ENCODE results near the gene CTDSPL. TPM values are rescaled to one million over a fixed set of nuclear protein-coding genes. Genes with fewer than 3 reads are reported as not detected.

Gene CTDSPL
- total and polyA plus RNA-seq, 4 donors, result 8.4 to 17.2 (median 14.2) TPM

DNA sequence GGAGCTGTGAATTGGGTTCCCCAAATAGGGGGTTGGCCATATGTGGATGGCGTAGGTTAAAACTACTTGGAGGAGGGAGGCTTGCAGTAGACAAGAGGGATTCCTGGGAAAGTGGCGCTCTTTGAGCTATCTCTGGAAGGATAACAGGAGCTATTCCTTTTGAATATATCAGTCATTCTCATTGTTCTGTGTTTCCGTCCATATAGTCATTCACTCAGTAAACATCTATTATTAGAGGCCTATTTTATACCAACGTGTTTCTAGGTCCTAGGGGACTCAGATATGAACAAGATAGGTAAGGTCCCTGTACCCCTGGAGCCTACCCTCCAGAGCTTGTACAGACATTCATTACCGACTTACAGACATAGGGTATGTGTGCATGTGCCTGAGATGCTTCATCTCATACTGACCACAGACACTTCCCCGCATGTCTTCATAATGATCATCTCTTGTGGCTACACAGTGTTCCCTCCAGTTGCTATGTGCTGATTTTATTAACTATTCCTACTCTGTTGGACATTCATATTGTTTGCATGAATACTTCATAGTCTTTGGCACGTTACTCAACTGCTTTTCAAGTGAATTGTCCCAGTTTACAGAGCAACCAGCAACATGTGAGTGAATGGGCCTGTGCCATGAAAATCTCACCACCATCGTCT lies 73.1 kb downstream of the CTDSPL start:
- 58% methylated on average over 8 of the region's 8 CpGs for WGBS
- TF ChIP-seq, protein P1, sequence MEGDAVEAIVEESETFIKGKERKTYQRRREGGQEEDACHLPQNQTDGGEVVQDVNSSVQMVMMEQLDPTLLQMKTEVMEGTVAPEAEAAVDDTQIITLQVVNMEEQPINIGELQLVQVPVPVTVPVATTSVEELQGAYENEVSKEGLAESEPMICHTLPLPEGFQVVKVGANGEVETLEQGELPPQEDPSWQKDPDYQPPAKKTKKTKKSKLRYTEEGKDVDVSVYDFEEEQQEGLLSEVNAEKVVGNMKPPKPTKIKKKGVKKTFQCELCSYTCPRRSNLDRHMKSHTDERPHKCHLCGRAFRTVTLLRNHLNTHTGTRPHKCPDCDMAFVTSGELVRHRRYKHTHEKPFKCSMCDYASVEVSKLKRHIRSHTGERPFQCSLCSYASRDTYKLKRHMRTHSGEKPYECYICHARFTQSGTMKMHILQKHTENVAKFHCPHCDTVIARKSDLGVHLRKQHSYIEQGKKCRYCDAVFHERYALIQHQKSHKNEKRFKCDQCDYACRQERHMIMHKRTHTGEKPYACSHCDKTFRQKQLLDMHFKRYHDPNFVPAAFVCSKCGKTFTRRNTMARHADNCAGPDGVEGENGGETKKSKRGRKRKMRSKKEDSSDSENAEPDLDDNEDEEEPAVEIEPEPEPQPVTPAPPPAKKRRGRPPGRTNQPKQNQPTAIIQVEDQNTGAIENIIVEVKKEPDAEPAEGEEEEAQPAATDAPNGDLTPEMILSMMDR (IDR thresholded peaks at IDR 0.05; ENCODE audit: low read depth, low read length, missing input control), result no peak
- TF ChIP-seq GABPA (IDR thresholded peaks at IDR 0.05 in 1 of 2, conservative IDR thresholded peaks at IDR 0.05 in 1 of 2) (no peak), JUND (IDR thresholded peaks at IDR 0.05) (no peak), HNF4A (conservative IDR thresholded peaks at IDR 0.05) (no peak)
- peak overlapping the region in 1 of 2 donors; percentile 13 for H3K27ac ChIP-seq (ENCODE audit: low read depth in 1 of 2, low read length in 2 of 2)
- H3K36me3 ChIP-seq (ENCODE audit: control insufficient read depth in 4 of 4, insufficient read depth in 3 of 4, low read depth in 1 of 4, low read length in 3 of 4), result no peaks in the 10 kb centered on the region
- peaks cover 10 to 19% (median 16%) of the 10 kb centered on the region in 4 donors for H3K4me1 ChIP-seq (ENCODE audit: control insufficient read depth in 4 of 4, insufficient read depth in 4 of 4, low read length in 3 of 4)
- no peak for DNase-seq (ENCODE audit: low spot score)
- H3K4me3 ChIP-seq (ENCODE audit: low read depth in 1 of 3, low read length in 3 of 3), result no peak overlapping the region
- no peak overlapping the region for H3K9ac ChIP-seq (ENCODE audit: low read depth in 1 of 2, low read length in 2 of 2)
- H3K9me3 ChIP-seq (ENCODE audit: control insufficient read depth in 4 of 4, low read length in 3 of 4), result no peaks in the 10 kb centered on the region
- H3K27me3 ChIP-seq (ENCODE audit: control insufficient read depth in 4 of 4, insufficient read depth in 4 of 4, low read length in 3 of 4), result no peaks in the 10 kb centered on the region

DNA sequence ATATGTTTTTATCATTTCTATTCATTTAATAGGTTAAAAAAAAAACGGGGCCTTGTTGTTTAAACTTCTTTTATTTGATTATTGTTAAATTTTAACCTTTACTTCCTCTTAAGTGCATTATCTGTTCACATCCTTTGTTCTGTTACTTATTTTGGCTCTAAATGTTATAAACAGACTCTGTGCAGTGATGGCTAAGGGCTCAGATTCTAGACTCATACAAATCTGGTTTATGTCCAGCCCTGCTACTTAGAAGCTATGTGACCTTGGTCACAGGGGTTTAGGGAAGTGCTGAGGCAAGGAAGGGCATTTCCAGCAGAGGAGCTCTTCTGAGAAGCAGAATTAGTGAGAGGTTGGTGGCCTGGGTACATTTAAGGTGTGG lies 73.6 kb downstream of the CTDSPL start:
- DNase-seq (ENCODE audit: low spot score), result no peak
- Histone ChIP-seq H3K9me3 (ENCODE audit: control insufficient read depth in 4 of 4, low read length in 3 of 4) (no peaks in the 10 kb centered on the region), H3K27me3 (ENCODE audit: control insufficient read depth in 4 of 4, insufficient read depth in 4 of 4, low read length in 3 of 4) (no peaks in the 10 kb centered on the region), H3K9ac (ENCODE audit: low read depth in 1 of 2, low read length in 2 of 2) (no peak overlapping the region), H3K4me3 (ENCODE audit: low read depth in 1 of 3, low read length in 3 of 3) (no peak overlapping the region), H3K36me3 (ENCODE audit: control insufficient read depth in 4 of 4, insufficient read depth in 3 of 4, low read depth in 1 of 4, low read length in 3 of 4) (no peaks in the 10 kb centered on the region), H3K4me1 (ENCODE audit: control insufficient read depth in 4 of 4, insufficient read depth in 4 of 4, low read length in 3 of 4) (peaks cover 10 to 19% (median 16%) of the 10 kb centered on the region in 4 donors), H3K27ac (ENCODE audit: low read depth in 1 of 2, low read length in 2 of 2) (peak overlapping the region; percentile 40 to 64)
- WGBS, result 5% methylated on average over 1 of the region's 1 CpG
- TF ChIP-seq RAD21 (IDR thresholded peaks at IDR 0.05), result peak in 1 of 2 donors; percentile 17
- peak; percentile 11 for TF ChIP-seq SP1 (IDR thresholded peaks at IDR 0.05)
- peak; percentile 83 for TF ChIP-seq NR2F2 (IDR thresholded peaks at IDR 0.05)
- TF ChIP-seq GABPA (IDR thresholded peaks at IDR 0.05 in 1 of 2, conservative IDR thresholded peaks at IDR 0.05 in 1 of 2), result no peak
- TF ChIP-seq RXRA (IDR thresholded peaks at IDR 0.05), result peak in 1 of 2 donors; percentile 32

DNA sequence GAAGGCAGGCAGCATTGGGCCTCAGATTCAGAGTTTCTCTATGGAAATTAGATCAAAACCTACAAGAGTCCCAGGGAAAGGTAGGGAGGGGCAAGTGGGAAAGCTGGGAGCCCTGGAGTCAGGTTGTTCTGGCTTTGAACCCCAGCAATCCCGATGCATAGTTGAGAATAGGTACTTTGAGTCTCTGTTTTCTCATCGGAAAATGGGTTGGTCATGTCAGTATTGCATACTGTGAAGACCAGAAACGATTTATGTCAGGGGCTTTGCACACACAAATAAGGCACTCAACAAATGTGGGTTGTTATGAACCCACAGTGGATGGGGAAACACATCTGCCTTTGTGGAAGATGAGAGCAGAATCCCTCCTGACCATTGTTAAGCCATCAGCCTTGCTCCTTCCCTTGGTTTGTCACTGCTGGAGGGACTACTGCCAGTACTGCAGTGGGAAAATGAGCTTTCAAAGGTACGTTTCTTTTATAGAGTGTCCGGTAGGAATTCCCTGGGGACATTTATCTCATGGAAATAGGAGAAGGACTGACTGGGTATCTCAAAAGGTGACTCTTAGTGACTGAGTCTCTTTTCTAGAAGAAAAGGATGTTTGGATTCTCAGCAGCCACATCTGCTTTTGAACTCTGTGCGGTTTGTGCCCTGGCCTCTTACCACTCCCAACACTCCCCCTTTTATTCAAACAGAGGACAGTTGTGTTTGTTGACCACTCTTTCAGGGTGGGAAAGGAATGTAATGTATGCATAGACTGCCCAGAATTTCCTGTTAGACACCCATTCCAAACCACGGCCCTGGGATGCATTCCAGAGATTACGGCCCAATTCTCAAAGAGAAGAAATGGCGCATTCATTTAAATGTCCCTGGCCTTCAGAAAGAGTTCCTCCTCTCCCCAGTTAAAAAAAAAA lies 74.3 kb downstream of the CTDSPL start:
- H3K9me3 ChIP-seq (ENCODE audit: control insufficient read depth in 4 of 4, low read length in 3 of 4), result no peaks in the 10 kb centered on the region
- 74% methylated on average over 9 of the region's 9 CpGs for WGBS
- TF ChIP-seq NR2F2 (IDR thresholded peaks at IDR 0.05), result peak; percentile 51
- no peak for TF ChIP-seq HNF4G (IDR thresholded peaks at IDR 0.05)
- TF ChIP-seq RXRA (IDR thresholded peaks at IDR 0.05), result peak in 1 of 2 donors; percentile 7
- TF ChIP-seq FOXA1 (IDR thresholded peaks at IDR 0.05), result no peak
- TF ChIP-seq, protein P2, sequence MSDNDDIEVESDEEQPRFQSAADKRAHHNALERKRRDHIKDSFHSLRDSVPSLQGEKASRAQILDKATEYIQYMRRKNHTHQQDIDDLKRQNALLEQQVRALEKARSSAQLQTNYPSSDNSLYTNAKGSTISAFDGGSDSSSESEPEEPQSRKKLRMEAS (IDR thresholded peaks at IDR 0.05), result no peak
- TF ChIP-seq RAD21 (IDR thresholded peaks at IDR 0.05), result peak in 1 of 2 donors; percentile 4
- TF ChIP-seq TAF1 (conservative IDR thresholded peaks at IDR 0.05), result no peak
- TF ChIP-seq YY1 (IDR thresholded peaks at IDR 0.05), result no peak
- peaks cover 10 to 19% (median 16%) of the 10 kb centered on the region in 4 donors for H3K4me1 ChIP-seq (ENCODE audit: control insufficient read depth in 4 of 4, insufficient read depth in 4 of 4, low read length in 3 of 4)
- no peak overlapping the region for H3K9ac ChIP-seq (ENCODE audit: low read depth in 1 of 2, low read length in 2 of 2)
- peak overlapping the region; percentile 40 to 64 for H3K27ac ChIP-seq (ENCODE audit: low read depth in 1 of 2, low read length in 2 of 2)
- no peaks in the 10 kb centered on the region for H3K36me3 ChIP-seq (ENCODE audit: control insufficient read depth in 4 of 4, insufficient read depth in 3 of 4, low read depth in 1 of 4, low read length in 3 of 4)
- DNase-seq (ENCODE audit: low spot score), result no peak
- H3K27me3 ChIP-seq (ENCODE audit: control insufficient read depth in 4 of 4, insufficient read depth in 4 of 4, low read length in 3 of 4), result no peaks in the 10 kb centered on the region
- no peak overlapping the region for H3K4me3 ChIP-seq (ENCODE audit: low read depth in 1 of 3, low read length in 3 of 3)
